H9 (cell line): ENCODE results near the gene AS3MT. TPM values are rescaled to one million over a fixed set of nuclear protein-coding genes. Genes with fewer than 3 reads are reported as not detected.

ENCODE experiments used
- DNase-seq: peaks from one replicate; pipeline ENCODE4 v3.0.0-alpha.2; 2017
- H2AFZ ChIP-seq: one replicate; pipeline ENCODE4 v1.6.1; 2013; ENCODE audit warnings: mild to moderate bottlenecking, low read length, control low read depth, moderate library complexity
- H2AK5ac ChIP-seq: 2 replicates; pipeline ENCODE4 v1.6.1; 2013; ENCODE audit warnings: low read length, control low read depth, mixed read lengths; ENCODE audit not compliant: insufficient read length
- H2BK120ac ChIP-seq: one replicate; pipeline ENCODE4 v1.6.1; 2013; ENCODE audit warnings: low read depth, mild to moderate bottlenecking, low read length, control low read depth, inconsistent platforms; ENCODE audit not compliant: poor library complexity, severe bottlenecking
- H2BK12ac ChIP-seq: 2 replicates; pipeline ENCODE4 v1.6.1; 2013; ENCODE audit warnings: low read length, control low read depth, mixed read lengths, low read depth; ENCODE audit not compliant: insufficient read length
- H2BK15ac ChIP-seq: 2 replicates; pipeline ENCODE4 v1.6.1; 2013; ENCODE audit warnings: low read depth, low read length, control low read depth
- H2BK20ac ChIP-seq: one replicate; pipeline ENCODE4 v1.6.1; 2013; ENCODE audit warnings: low read depth, mild to moderate bottlenecking, low read length, control low read depth, inconsistent platforms; ENCODE audit not compliant: poor library complexity, severe bottlenecking
- H2BK5ac ChIP-seq: 2 replicates; pipeline ENCODE4 v1.6.1; 2013; ENCODE audit warnings: low read length, control low read depth, mixed read lengths; ENCODE audit not compliant: insufficient read length
- H3K14ac ChIP-seq: 2 replicates; pipeline ENCODE4 v1.6.1; 2013; ENCODE audit warnings: low read length, control low read depth; ENCODE audit not compliant: insufficient read depth
- H3K18ac ChIP-seq: 2 replicates; pipeline ENCODE4 v1.6.1; 2013; ENCODE audit warnings: low read depth, mild to moderate bottlenecking, mixed read lengths, low read length, control low read depth; ENCODE audit not compliant: insufficient read length
- H3K23ac ChIP-seq: 2 replicates; pipeline ENCODE4 v1.6.1; 2013; ENCODE audit warnings: low read length, control low read depth, mixed read lengths, low read depth; ENCODE audit not compliant: insufficient read length
- H3K23me2 ChIP-seq: 2 replicates; pipeline ENCODE4 v1.6.1; 2013; ENCODE audit warnings: low read depth, mild to moderate bottlenecking, mixed read lengths, low read length, control low read depth; ENCODE audit not compliant: insufficient read length, poor library complexity, severe bottlenecking
- H3K27ac ChIP-seq: 2 replicates; pipeline ENCODE4 v1.5.1; 2013; ENCODE audit warnings: low read length, control low read depth, mixed read lengths, low read depth; ENCODE audit not compliant: insufficient read length
- H3K27me3 ChIP-seq: 2 replicates; pipeline ENCODE4 v1.6.1; 2013; ENCODE audit warnings: low read length, control low read depth, inconsistent platforms; ENCODE audit not compliant: insufficient read depth
- H3K4ac ChIP-seq: 2 replicates; pipeline ENCODE4 v1.6.1; 2013; ENCODE audit warnings: low read depth, mild to moderate bottlenecking, control low read depth, inconsistent platforms, low read length, moderate library complexity
- H3K4me1 ChIP-seq: 2 replicates; pipeline ENCODE4 v1.6.1; 2013; ENCODE audit warnings: low read length, control low read depth, inconsistent platforms; ENCODE audit not compliant: insufficient read depth
- H3K4me2 ChIP-seq: 2 replicates; pipeline ENCODE4 v1.6.1; 2013; ENCODE audit warnings: low read length, control low read depth, mixed read lengths; ENCODE audit not compliant: insufficient read length, insufficient read depth
- H3K56ac ChIP-seq: 2 replicates; pipeline ENCODE4 v1.6.1; 2013; ENCODE audit warnings: low read depth, mild to moderate bottlenecking, mixed read lengths, low read length, control low read depth; ENCODE audit not compliant: insufficient read length
- H3K79me1 ChIP-seq: 2 replicates; pipeline ENCODE4 v1.6.1; 2013; ENCODE audit warnings: low read depth, mild to moderate bottlenecking, moderate library complexity, low read length, control low read depth, inconsistent platforms; ENCODE audit not compliant: insufficient read depth, poor library complexity, severe bottlenecking
- H3K79me2 ChIP-seq: 2 replicates; pipeline ENCODE4 v1.6.1; 2013; ENCODE audit warnings: low read length, control low read depth, inconsistent platforms; ENCODE audit not compliant: insufficient read depth
- H3K9ac ChIP-seq: 2 replicates; pipeline ENCODE4 v1.6.1; 2013; ENCODE audit warnings: low read length, control low read depth, mixed read lengths; ENCODE audit not compliant: insufficient read length; ENCODE audit errors: extremely low read depth
- H3K9me3 ChIP-seq: one replicate; pipeline ENCODE4 v1.6.1; 2013; ENCODE audit warnings: low read depth, low read length, inconsistent platforms; ENCODE audit not compliant: control insufficient read depth
- H3T11ph ChIP-seq: one replicate; pipeline ENCODE4 v1.6.1; 2013; ENCODE audit warnings: mild to moderate bottlenecking, low read length, control low read depth, inconsistent platforms
- H4K20me1 ChIP-seq: one replicate; pipeline ENCODE4 v1.6.1; 2013; ENCODE audit not compliant: control insufficient read depth, insufficient read length, insufficient read depth
- H4K5ac ChIP-seq: 2 replicates; pipeline ENCODE4 v1.6.1; 2013; ENCODE audit warnings: low read depth, mild to moderate bottlenecking, mixed read lengths, low read length, control low read depth; ENCODE audit not compliant: insufficient read length
- H4K8ac ChIP-seq: replicated peaks from 2 replicates; pipeline ENCODE4 v1.6.1; 2013; ENCODE audit warnings: low read length, control low read depth, mixed read lengths, low read depth; ENCODE audit not compliant: insufficient read length
- H4K91ac ChIP-seq: 2 replicates; pipeline ENCODE4 v1.6.1; 2013; ENCODE audit warnings: low read depth, mild to moderate bottlenecking, moderate library complexity, mixed read lengths, low read length, control low read depth; ENCODE audit not compliant: insufficient read length
- H3K27ac Mint-ChIP-seq, 3 experiments: 2 replicates in 2 of 3; 3 replicates in 1 of 3; pipeline ENCODE4 v1.8.0; 2020 to 2021; ENCODE audit warnings: mixed read lengths in 3 of 3, mild to moderate bottlenecking in 1 of 3, moderate library complexity in 1 of 3
- H3K27me3 Mint-ChIP-seq: 2 replicates; pipeline ENCODE4 v1.8.0; 2021; ENCODE audit warnings: low read depth, mild to moderate bottlenecking, moderate library complexity, mixed read lengths
- H3K36me3 Mint-ChIP-seq, 3 experiments: 2 replicates in 2 of 3; 3 replicates in 1 of 3; pipeline ENCODE4 v1.8.0; 2020 to 2021; ENCODE audit warnings: low read depth in 3 of 3, mixed read lengths in 3 of 3; ENCODE audit not compliant: insufficient read depth in 1 of 3
- H3K4me1 Mint-ChIP-seq, 2 experiments: 2 replicates each; pipeline ENCODE4 v1.8.0; 2020; ENCODE audit warnings: mixed read lengths in 2 of 2
- H3K4me3 Mint-ChIP-seq, 2 experiments: 2 replicates in 1 of 2; 3 replicates in 1 of 2; pipeline ENCODE4 v1.8.0; 2020 to 2021; ENCODE audit warnings: mild to moderate bottlenecking in 2 of 2, mixed read lengths in 2 of 2, moderate library complexity in 1 of 2
- H3K9me3 Mint-ChIP-seq, 2 experiments: 2 replicates in 1 of 2; 3 replicates in 1 of 2; pipeline ENCODE4 v1.8.0; 2020; ENCODE audit warnings: mild to moderate bottlenecking in 2 of 2, mixed read lengths in 2 of 2, moderate library complexity in 1 of 2
- CTCF ChIP-seq: fragments of 200-600 bp; sonication (generic); conservative IDR thresholded peaks from 3 replicates; pipeline ENCODE4 v1.8.0; 2021; ENCODE audit warnings: antibody characterized with exemption, mild to moderate bottlenecking
- WGBS: extraction: QIAGEN DNeasy Blood & Tissue Kit; methylation state at CpG from one replicate; pipeline ENCODE4 v1.1.7; 2013; ENCODE audit warnings: missing lambda C conversion rate, low lambda C conversion rate, mixed read lengths; ENCODE audit not compliant: insufficient read length; ENCODE audit errors: extremely low coverage; 5-methylcytosine and 5-hydroxymethylcytosine counted together
- total RNA-seq: library from RNA; stranded (reverse); gene quantifications from 2 replicates; pipeline ENCODE4 v1.2.1, GENCODE V29; 2021

Gene AS3MT
- total RNA-seq, 1 experiment from 2014 or later: 16.4 TPM

GRCh38 chr10:102872163-102872562 lies 2.9 kb downstream of the AS3MT start:
- no CpG with 5 or more reads among the region's 4 CpGs for WGBS

More at GRCh38 chr10:102872163-102872562, 2.9 kb downstream of the AS3MT start:
- Histone ChIP-seq H3K27ac (no peak overlapping the region), H3K79me2 (no peaks in the 10 kb centered on the region), H3K56ac (no peak overlapping the region), H3K4me1 (no peaks in the 10 kb centered on the region; the same call in 1 of the 2 replicates), H2BK5ac (no peak overlapping the region), H4K20me1 (no peaks in the 10 kb centered on the region), H2BK12ac (no peak overlapping the region), H2BK120ac (no peak overlapping the region), H2AK5ac (no peak overlapping the region), H3K9ac (no peak overlapping the region), H3K23ac (no peak overlapping the region), H3K4me2 (no peak overlapping the region), H3K9me3 (no peaks in the 10 kb centered on the region), H3K23me2 (peaks cover 6% of the 10 kb centered on the region), H4K91ac (no peak overlapping the region), H2AFZ (no peak overlapping the region), H3K14ac (no peak overlapping the region), H3K4ac (no peak overlapping the region), H3T11ph (no peak overlapping the region), H2BK15ac (no peak overlapping the region), H4K8ac (no peak overlapping the region), H3K18ac (no peak overlapping the region), H2BK20ac (no peak overlapping the region), H3K79me1 (no peaks in the 10 kb centered on the region), H3K27me3 (no peaks in the 10 kb centered on the region; the same call in 1 of the 2 replicates), H4K5ac (no peak overlapping the region)
- Mint-ChIP-seq H3K9me3 (no peaks in the 10 kb centered on the region), H3K36me3 (peaks cover 0 to 6% (median 5%) of the 10 kb centered on the region in 3 experiments; a peak in 5 of 7 replicates), H3K27me3 (peaks cover 2% of the 10 kb centered on the region; the same call in 1 of the 2 replicates), H3K4me3 (no peak overlapping the region), H3K4me1 (peaks cover 15 to 17% of the 10 kb centered on the region in 2 experiments), H3K27ac (no peak overlapping the region; a peak in 1 of 7 replicates)
- no peak for DNase-seq
- no peak for TF ChIP-seq CTCF
